ENCODE results near the gene PRRT1B.

The PRRT1B gene

DNA sequence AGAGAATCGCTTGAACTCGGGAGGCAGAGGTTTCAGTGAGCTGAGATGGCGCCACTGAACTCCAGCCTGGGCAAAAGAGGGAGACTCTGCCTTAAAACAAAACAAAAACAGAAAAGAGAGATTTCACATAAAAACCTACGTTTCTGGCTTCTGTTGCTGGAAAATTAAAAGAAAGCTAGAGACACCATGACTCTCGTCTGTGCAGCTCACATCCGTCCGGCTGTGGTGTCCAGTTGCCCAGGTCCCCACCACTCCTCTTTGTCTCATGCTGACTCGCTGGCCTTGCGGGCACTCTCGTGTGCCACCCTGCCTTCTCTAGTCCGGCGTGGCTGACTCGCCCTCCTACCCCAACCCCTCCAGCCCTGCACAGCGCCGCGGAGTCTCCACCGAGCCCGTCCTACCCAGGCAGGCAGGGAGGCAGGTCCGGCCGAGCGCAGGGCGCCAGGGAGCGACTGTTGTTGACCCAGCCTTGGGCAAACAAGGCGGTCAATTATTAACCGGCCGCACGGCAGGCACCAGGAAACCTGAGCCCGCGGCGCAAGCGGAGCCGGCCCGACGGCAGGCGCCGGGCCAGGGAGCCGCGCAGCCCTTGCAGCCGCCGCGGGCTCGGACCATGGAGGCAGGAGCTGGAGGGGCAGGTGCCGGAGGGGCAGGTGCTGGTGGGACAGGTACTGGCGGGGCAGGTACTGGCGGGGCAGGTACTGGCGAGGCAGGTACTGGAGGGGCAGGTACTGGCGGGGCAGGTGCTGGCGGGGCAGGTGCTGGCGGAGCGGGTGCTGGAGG is at the start of gene PRRT1B:
Gene PRRT1B (plus strand): TSS at position 521 of the 783 bp plus-strand sequence. CDS start 93 bp downstream, at position 614.
- no peaks in the 10 kb centered on the region for H3K79me2 ChIP-seq (ENCODE audit: insufficient read depth, low read depth)
- H3K4me1 ChIP-seq (ENCODE audit: low read depth, poor library complexity, severe bottlenecking) = no peaks in the 10 kb centered on the region
- H3K27ac ChIP-seq = no peak within 1 kb of the TSS
- H4K20me1 ChIP-seq (ENCODE audit: insufficient read depth) = no peaks in the 10 kb centered on the region
- peaks cover 9% of the 10 kb centered on the region; the same call in 1 of the 2 replicates for H3K27me3 ChIP-seq (ENCODE audit: insufficient read depth, low read depth)
- H3K4me3 ChIP-seq (IDR thresholded peaks at IDR 0.05; ENCODE audit: insufficient read depth, low read depth, low read length) = no peak within 1 kb of the TSS
- no peak within 1 kb of the TSS for H3K4me2 ChIP-seq
- H3K9ac ChIP-seq = no peak within 1 kb of the TSS
- no peaks in the 10 kb centered on the region for H3K36me3 ChIP-seq (ENCODE audit: insufficient read depth)
- TF ChIP-seq, protein P1, sequence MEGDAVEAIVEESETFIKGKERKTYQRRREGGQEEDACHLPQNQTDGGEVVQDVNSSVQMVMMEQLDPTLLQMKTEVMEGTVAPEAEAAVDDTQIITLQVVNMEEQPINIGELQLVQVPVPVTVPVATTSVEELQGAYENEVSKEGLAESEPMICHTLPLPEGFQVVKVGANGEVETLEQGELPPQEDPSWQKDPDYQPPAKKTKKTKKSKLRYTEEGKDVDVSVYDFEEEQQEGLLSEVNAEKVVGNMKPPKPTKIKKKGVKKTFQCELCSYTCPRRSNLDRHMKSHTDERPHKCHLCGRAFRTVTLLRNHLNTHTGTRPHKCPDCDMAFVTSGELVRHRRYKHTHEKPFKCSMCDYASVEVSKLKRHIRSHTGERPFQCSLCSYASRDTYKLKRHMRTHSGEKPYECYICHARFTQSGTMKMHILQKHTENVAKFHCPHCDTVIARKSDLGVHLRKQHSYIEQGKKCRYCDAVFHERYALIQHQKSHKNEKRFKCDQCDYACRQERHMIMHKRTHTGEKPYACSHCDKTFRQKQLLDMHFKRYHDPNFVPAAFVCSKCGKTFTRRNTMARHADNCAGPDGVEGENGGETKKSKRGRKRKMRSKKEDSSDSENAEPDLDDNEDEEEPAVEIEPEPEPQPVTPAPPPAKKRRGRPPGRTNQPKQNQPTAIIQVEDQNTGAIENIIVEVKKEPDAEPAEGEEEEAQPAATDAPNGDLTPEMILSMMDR (conservative IDR thresholded peaks at IDR 0.05; ENCODE audit: low read depth, low read length) = no peak
- H2AFZ ChIP-seq (ENCODE audit: low read depth) = no peak within 1 kb of the TSS

DNA sequence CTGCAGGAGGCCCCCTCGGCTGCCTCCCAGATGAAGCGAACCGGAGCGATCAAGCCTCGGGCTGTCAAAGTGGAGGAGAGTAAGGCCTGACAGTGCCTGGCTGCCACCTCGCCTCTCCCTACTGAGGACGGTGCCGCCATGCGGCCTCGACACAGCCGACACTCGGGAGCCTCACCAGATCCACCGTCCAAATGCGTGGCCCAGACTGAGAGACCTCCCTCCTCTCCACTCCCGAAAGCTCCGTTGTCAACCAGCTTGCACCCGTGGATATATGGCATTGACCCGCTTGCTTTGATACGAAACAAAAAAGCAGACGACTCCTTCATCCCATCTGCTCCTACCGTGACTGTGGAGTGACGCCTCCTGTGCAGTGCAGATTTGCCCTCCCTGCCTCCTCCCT is 49.5 kb upstream of the PRRT1B start:
- H3K9ac ChIP-seq = no peak overlapping the region
- peaks cover 6% of the 10 kb centered on the region; the same call in 1 of the 2 replicates for H3K36me3 ChIP-seq (ENCODE audit: insufficient read depth)
- H3K79me2 ChIP-seq (ENCODE audit: insufficient read depth, low read depth) = peaks cover 6% of the 10 kb centered on the region; the same call in 1 of the 2 replicates
- TF ChIP-seq, protein P1 (conservative IDR thresholded peaks at IDR 0.05; ENCODE audit: low read depth, low read length) = no peak
- peaks cover 40% of the 10 kb centered on the region for H3K4me1 ChIP-seq (ENCODE audit: low read depth, poor library complexity, severe bottlenecking)
- H3K4me3 ChIP-seq (IDR thresholded peaks at IDR 0.05; ENCODE audit: insufficient read depth, low read depth, low read length) = no peak overlapping the region
- no peak overlapping the region for H3K27ac ChIP-seq
- H2AFZ ChIP-seq (ENCODE audit: low read depth) = no peak overlapping the region
- no peak overlapping the region for H3K4me2 ChIP-seq
- H3K27me3 ChIP-seq (ENCODE audit: insufficient read depth, low read depth) = no peaks in the 10 kb centered on the region
- no peaks in the 10 kb centered on the region for H4K20me1 ChIP-seq (ENCODE audit: insufficient read depth)

DNA sequence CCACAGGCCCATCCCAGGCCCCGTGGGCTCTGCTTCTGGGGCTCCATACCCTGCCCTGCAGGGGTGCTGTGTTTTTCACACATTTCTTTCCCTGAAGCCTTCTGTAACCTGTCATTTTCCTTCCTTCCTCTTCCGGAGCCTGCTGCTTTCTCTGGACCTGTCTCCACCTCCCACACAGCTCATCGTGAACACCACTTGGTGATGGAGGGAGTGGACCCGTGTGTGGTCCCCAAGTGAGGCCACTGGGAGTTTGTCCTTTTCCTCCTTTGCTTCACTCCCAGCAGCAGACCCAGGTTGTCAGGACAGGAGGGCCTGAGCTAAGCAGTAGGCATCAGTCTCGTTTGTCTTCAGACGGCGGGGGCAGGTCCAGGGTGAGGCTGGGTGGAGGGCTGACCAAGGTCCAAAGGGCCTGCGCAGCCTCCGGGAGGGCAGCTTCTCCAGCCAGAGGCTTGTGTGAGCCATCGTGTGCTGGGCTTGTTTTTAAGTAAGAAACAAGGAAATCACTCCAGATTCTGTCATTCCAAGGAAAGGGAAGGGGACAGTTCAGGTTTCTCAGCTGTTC is 48.4 kb upstream of the PRRT1B start:
- Histone ChIP-seq H3K27me3 (ENCODE audit: insufficient read depth, low read depth) (no peaks in the 10 kb centered on the region), H3K4me2 (no peak overlapping the region), H3K4me3 (IDR thresholded peaks at IDR 0.05; ENCODE audit: insufficient read depth, low read depth, low read length) (no peak overlapping the region), H2AFZ (ENCODE audit: low read depth) (no peak overlapping the region), H3K36me3 (ENCODE audit: insufficient read depth) (peaks cover 6% of the 10 kb centered on the region; the same call in 1 of the 2 replicates), H3K27ac (peak overlapping the region; percentile 12; the same call in 1 of the 2 replicates), H3K9ac (no peak overlapping the region), H3K79me2 (ENCODE audit: insufficient read depth, low read depth) (peaks cover 9% of the 10 kb centered on the region; the same call in 1 of the 2 replicates), H3K4me1 (ENCODE audit: low read depth, poor library complexity, severe bottlenecking) (peaks cover 52% of the 10 kb centered on the region), H4K20me1 (ENCODE audit: insufficient read depth) (no peaks in the 10 kb centered on the region)
- TF ChIP-seq, protein P1 (conservative IDR thresholded peaks at IDR 0.05; ENCODE audit: low read depth, low read length) = no peak

GRCh38 chr9:131499254-131499767 is 46.0 kb upstream of the PRRT1B start:
- no peaks in the 10 kb centered on the region for H3K27me3 ChIP-seq (ENCODE audit: insufficient read depth, low read depth)
- peak overlapping the region; percentile 99 for H3K27ac ChIP-seq
- H3K4me1 ChIP-seq (ENCODE audit: low read depth, poor library complexity, severe bottlenecking) = peaks cover 62% of the 10 kb centered on the region
- no peak overlapping the region for H2AFZ ChIP-seq (ENCODE audit: low read depth)
- peak overlapping the region; percentile 97 for H3K4me2 ChIP-seq
- H3K36me3 ChIP-seq (ENCODE audit: insufficient read depth) = peaks cover 3% of the 10 kb centered on the region; the same call in 1 of the 2 replicates
- H4K20me1 ChIP-seq (ENCODE audit: insufficient read depth) = no peaks in the 10 kb centered on the region
- TF ChIP-seq, protein P1 (conservative IDR thresholded peaks at IDR 0.05; ENCODE audit: low read depth, low read length) = no peak
- peak overlapping the region; percentile 82; the same call in 1 of the 2 replicates for H3K9ac ChIP-seq
- peaks cover 27% of the 10 kb centered on the region for H3K79me2 ChIP-seq (ENCODE audit: insufficient read depth, low read depth)
- no peak overlapping the region for H3K4me3 ChIP-seq (IDR thresholded peaks at IDR 0.05; ENCODE audit: insufficient read depth, low read depth, low read length)

Data from KMS-11 (cell line).